Kidney capillary endothelial cell (primary cell): ENCODE measurements around the gene MXRA8.

ENCODE experiments used
- DNase-seq: peaks from one replicate; pipeline ENCODE4 v3.0.0-alpha.2; 2018; ENCODE audit warnings: low spot score

MXRA8 gene

DNA sequence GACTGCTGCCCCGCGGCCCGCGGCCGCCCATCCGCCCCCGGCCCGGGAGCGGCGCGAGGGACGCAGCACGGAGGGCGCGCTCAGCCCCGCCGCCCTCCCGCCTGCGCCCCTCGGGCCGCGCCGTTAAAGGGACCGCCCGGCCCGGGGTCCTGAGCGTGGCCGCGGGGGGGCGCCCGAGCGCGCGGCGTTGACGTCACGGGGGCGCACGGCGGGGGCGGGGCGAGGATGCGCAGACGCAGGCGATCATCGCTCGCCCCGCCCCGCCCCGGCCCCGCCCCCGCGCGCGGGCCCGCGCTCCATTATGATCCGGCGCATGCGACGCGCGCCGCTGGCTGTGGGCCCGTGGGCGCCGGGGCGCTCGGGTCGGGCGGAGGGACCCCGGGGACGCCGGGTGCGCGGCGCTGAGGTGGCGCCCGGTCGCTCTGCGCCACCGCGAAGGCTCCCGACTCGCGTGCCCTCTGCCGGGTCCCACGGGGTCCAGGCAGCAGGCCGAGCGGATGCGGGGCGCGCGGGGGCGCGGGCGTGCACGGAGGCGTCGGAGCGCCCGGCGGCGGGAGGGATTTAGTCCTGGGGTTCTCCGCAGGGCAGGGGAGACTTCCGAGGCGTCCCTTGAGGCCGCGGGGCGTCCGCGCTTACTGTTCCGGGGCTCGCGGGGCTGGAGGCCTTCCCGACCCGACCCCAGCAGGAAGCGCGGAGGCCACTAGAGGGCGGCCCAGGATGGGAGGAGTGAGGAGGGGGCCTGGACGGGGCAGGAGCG lies 8.9 kb downstream of the MXRA8 start, which contains the start of gene DVL1:
TSS of gene DVL1 (minus strand) at position 163 of the 757 bp plus-strand sequence. CDS start 353 bp downstream, outside the sequence.
- DNase-seq = peak; percentile 50

GRCh38 chr1:1348420-1349255 lies 9.7 kb downstream of the MXRA8 start:
- DNase-seq = no peak

DNA sequence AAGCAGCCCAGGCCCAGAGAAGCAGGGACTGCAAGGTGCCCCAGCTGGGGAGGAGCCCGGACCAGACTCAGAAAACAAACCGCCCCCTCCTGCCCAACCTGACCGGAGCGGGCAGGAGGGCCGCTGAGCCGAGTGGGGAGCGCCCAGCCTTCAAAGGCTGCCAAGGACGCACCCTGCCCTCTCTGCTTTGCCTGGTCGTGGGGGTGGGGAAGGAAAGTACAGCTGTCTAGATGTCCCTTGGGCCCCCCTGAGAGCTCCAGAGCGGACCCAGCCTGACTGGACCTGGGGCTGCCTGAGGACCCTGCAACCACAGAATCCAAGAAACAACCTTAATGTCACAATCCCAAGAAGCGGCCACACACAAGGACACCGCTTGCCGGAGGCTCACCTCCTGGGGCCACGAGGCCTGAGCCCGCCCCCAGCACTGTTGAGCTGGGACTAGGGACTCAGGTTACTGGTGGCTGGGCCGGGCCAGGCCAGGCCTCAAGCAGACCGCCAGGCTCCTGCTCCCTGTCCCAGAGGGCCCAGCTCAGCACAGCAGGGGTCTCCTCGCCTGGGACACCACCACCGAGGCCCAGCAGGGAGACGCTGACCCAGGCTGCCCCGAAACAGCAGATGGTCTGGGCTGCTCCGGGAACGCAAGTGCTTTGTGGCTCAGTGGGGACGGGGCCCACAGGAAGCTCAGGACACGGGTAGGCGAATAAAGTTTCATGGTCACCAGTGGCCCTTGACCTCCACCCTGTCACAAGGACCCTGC lies 10.5 kb downstream of the MXRA8 start:
- no peak for DNase-seq

GRCh38 chr1:1347026-1347595 lies 11.2 kb downstream of the MXRA8 start:
- DNase-seq = no peak

GRCh38 chr1:1346501-1346890 lies 11.9 kb downstream of the MXRA8 start:
- no peak for DNase-seq

- no peak for DNase-seq
These were observed 12.4 kb downstream of the MXRA8 start for GRCh38 chr1:1345860-1346500.

DNA sequence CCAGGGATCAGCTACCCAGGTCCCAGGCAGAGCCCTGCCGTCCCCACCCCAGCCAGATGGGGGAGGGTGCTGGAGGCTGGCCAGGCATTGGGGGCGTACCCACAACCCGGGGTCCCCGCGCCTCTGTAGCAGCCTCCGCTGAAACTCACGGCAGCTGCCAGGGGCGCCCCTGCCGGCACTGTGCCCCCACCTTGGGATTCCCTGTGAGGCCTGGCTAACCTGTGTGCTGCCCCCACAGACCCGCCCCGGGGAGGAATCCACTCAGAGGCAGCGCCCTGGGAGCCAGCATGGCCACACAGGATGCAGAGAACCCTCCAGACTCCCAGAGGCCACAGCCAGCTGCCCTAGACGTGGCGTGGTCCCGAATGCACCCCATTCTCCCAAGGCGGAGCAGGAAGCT lies 13.0 kb downstream of the MXRA8 start:
- no peak for DNase-seq

- DNase-seq = no peak
These were observed 13.5 kb downstream of the MXRA8 start for GRCh38 chr1:1344655-1345361.

GRCh38 chr1:1343811-1344421 lies 14.4 kb downstream of the MXRA8 start:
- DNase-seq = no peak

DNA sequence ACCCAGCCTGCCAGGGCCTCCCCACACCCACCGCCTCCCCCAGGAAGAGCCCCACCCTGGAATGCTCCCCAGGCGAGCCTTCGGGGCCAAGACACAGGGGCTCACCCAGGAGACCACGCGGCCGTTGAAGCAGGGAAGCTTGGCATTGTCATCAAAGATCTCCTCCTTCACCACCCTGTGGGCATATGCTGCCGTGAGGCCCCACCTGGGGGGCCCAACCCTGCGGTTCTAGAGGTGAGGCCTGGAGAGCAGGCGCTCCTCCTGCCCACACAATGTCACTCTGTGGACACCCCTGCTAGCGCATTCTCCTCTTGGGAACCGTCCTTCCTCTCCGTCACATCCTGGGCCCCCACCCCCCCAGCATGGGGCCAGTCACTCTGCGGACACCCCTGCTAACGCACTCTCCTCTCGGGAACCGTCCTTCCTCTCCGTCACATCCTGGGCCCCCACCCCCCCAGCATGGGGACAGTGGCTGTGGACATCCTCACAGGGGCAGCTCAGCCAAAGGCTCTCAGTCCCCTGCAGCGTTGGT lies 15.7 kb downstream of the MXRA8 start:
- DNase-seq = no peak

- DNase-seq = no peak
These were observed 16.2 kb downstream of the MXRA8 start for GRCh38 chr1:1342061-1342562.

- DNase-seq = no peak
These were observed 16.8 kb downstream of the MXRA8 start for GRCh38 chr1:1341549-1342021.

DNA sequence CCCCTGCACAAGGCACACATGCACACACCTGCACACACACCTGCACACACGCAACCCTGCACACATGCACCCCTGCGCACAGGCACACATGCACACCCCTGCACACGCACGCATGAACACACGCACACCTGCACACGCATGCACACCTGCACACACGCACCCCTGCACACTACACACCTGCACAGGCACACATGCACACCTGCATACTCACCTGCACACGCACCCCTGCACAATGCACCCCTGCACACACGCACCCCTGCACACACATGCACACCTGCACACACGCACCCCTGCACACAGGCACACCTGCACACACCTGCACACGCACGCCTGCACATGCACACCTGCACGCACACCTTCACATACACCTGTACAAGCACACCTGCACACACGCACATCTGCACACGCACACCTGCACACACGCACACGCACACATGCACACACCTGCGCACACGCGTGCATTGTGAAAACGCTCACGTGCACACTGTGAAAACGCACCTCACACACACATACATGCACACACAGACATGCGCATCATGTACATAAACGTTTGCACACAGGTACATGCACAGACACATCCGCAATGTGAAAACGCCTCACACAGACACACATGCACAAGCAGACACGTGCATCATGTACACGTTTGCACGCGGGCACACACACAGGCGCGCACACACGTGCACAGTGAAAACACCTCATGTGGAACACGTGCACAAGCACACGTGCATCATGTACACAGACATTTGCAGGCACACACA lies 17.4 kb downstream of the MXRA8 start:
- no peak for DNase-seq

GRCh38 chr1:1340185-1340584 lies 18.2 kb downstream of the MXRA8 start:
- no peak for DNase-seq

- DNase-seq = no peak
These were observed 20.1 kb downstream of the MXRA8 start for GRCh38 chr1:1338278-1338677.

GRCh38 chr1:1337793-1338147 lies 20.6 kb downstream of the MXRA8 start:
- no peak for DNase-seq

DNA sequence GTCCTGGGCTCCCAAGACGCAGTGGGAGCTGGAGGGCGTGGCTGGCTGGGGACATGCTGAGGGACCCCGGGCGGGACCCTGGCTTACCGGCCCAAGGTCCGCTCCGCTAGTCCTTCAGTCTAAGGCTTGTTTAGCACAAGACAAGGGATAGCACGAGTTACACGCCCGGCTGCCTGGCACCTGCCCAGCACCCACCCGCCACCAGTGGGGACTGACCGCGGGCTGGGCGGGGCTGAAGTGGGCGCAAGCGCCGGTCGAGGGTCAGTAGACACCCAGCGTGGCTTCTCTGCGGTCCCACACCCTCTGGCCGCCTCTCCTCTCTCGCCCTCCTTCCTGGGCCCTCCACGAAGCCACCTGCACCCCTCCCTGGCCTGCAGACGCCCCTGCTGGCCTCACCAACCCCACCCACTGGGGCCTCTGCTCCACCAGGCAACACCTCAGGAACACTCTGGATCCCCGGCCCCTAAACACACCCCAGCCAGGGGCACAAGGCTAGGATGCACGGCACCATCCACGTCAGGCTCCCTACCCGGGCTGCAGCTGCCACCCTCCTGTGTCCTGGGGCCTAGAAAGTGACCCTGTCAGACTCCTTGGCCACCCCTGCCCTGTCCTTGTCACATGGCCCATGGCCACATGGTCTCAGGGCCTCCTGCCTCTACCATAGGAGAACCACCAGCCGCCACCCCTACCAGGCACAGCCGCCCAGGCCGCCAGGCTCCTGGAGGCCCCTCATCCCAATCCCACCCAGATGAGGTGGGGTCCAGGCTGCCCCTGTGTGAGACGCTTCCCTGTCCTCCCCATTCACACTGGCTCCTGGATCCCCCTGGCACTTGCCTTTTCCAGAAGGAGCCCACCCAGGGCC lies 21.2 kb downstream of the MXRA8 start:
- DNase-seq = no peak

GRCh38 chr1:1336446-1336845 lies 21.9 kb downstream of the MXRA8 start:
- DNase-seq = no peak
